Glutamatergic neuron (in vitro differentiated cells): ENCODE results near the gene HOXB3. TPM values are rescaled to one million over a fixed set of nuclear protein-coding genes. Genes with fewer than 3 reads are reported as not detected.

Experiments
- DNase-seq: peaks from one replicate; pipeline ENCODE4 v3.0.0; 2022
- H3K27ac Mint-ChIP-seq: one replicate; pipeline ENCODE4 v1.8.0; 2020; ENCODE audit warnings: mild to moderate bottlenecking, mixed read lengths, inconsistent platforms; ENCODE audit not compliant: unreplicated experiment
- H3K27me3 Mint-ChIP-seq: one replicate; pipeline ENCODE4 v1.8.0; 2020; ENCODE audit warnings: mild to moderate bottlenecking, moderate library complexity, mixed read lengths, inconsistent platforms; ENCODE audit not compliant: unreplicated experiment
- H3K36me3 Mint-ChIP-seq: one replicate; pipeline ENCODE4 v1.8.0; 2020; ENCODE audit warnings: mild to moderate bottlenecking, mixed read lengths, inconsistent platforms; ENCODE audit not compliant: unreplicated experiment
- H3K4me1 Mint-ChIP-seq: one replicate; pipeline ENCODE4 v1.8.0; 2020; ENCODE audit warnings: mild to moderate bottlenecking, low read depth, mixed read lengths, inconsistent platforms; ENCODE audit not compliant: unreplicated experiment
- H3K4me3 Mint-ChIP-seq: one replicate; pipeline ENCODE4 v1.8.0; 2020; ENCODE audit warnings: mild to moderate bottlenecking, mixed read lengths, inconsistent platforms; ENCODE audit not compliant: unreplicated experiment
- H3K9me3 Mint-ChIP-seq: one replicate; pipeline ENCODE4 v1.8.0; 2020; ENCODE audit warnings: mild to moderate bottlenecking, moderate library complexity, mixed read lengths, inconsistent platforms; ENCODE audit not compliant: unreplicated experiment
- CTCF ChIP-seq: fragments of 200-600 bp; sonication (generic); IDR thresholded peaks from one replicate; pipeline ENCODE4 v1.5.0; 2021; ENCODE audit not compliant: partially characterized antibody, unreplicated experiment
- total RNA-seq: library from RNA; stranded (reverse); fragmentation: NEBNext Ultra II Directional; extraction: Animal tissue kit (Norgen Biotek cat#: 25700); gene quantifications from one replicate; pipeline ENCODE4 v1.2.1, GENCODE V29; 2021; ENCODE audit not compliant: unreplicated experiment

The HOXB3 gene
- total RNA-seq, 1 donor from 2014 or later: not detected

- H3K36me3 Mint-ChIP-seq: no peaks in the 10 kb centered on the region
- H3K27ac Mint-ChIP-seq: no peak overlapping the region
- peaks cover 54% of the 10 kb centered on the region for H3K27me3 Mint-ChIP-seq
- no peak for TF ChIP-seq CTCF
- DNase-seq: peak; percentile 30
- H3K4me3 Mint-ChIP-seq: peak overlapping the region; percentile 57
- peaks cover 7% of the 10 kb centered on the region for H3K4me1 Mint-ChIP-seq
- H3K9me3 Mint-ChIP-seq: peaks cover 11% of the 10 kb centered on the region
Measured at GRCh38 chr17:48554412-48555257, 35.4 kb downstream of the HOXB3 start.

GRCh38 chr17:48553826-48554225, 36.2 kb downstream of the HOXB3 start:
- peaks cover 50% of the 10 kb centered on the region for H3K27me3 Mint-ChIP-seq
- peaks cover 7% of the 10 kb centered on the region for H3K4me1 Mint-ChIP-seq
- H3K4me3 Mint-ChIP-seq: no peak overlapping the region
- no peak overlapping the region for H3K27ac Mint-ChIP-seq
- DNase-seq: no peak
- H3K9me3 Mint-ChIP-seq: peaks cover 10% of the 10 kb centered on the region
- no peak for TF ChIP-seq CTCF
- H3K36me3 Mint-ChIP-seq: no peaks in the 10 kb centered on the region

GRCh38 chr17:48553190-48553547, 36.9 kb downstream of the HOXB3 start:
- no peak for TF ChIP-seq CTCF
- peaks cover 7% of the 10 kb centered on the region for H3K4me1 Mint-ChIP-seq
- no peak overlapping the region for H3K27ac Mint-ChIP-seq
- DNase-seq: no peak
- peaks cover 11% of the 10 kb centered on the region for H3K9me3 Mint-ChIP-seq
- no peak overlapping the region for H3K4me3 Mint-ChIP-seq
- peaks cover 47% of the 10 kb centered on the region for H3K27me3 Mint-ChIP-seq
- no peaks in the 10 kb centered on the region for H3K36me3 Mint-ChIP-seq

GRCh38 chr17:48552466-48553189, 37.4 kb downstream of the HOXB3 start:
- Mint-ChIP-seq H3K9me3 (peaks cover 11% of the 10 kb centered on the region), H3K36me3 (no peaks in the 10 kb centered on the region), H3K27ac (no peak overlapping the region), H3K27me3 (peaks cover 44% of the 10 kb centered on the region), H3K4me1 (peaks cover 9% of the 10 kb centered on the region), H3K4me3 (no peak overlapping the region)
- DNase-seq: no peak
- no peak for TF ChIP-seq CTCF
